HCT116 (cell line): ENCODE measurements around the gene INMT. TPM values are rescaled to one million over a fixed set of nuclear protein-coding genes. Genes with fewer than 3 reads are reported as not detected.

ENCODE experiments used
- ATAC-seq: fragments of 200-7000 bp; cut with Tn5 transposase; 2 replicates; pipeline ENCODE4 v1.9.1; 2020; ENCODE audit warnings: mild to moderate bottlenecking, moderate library complexity
- BruUV-seq: library from RNA; stranded (reverse); fragments of 400-500 nt; replicated peaks from 2 replicates; lab custom pipeline; 2021; lab: Mats Ljungman, UMichigan
- CTCF ChIA-PET: fragments of 300-600 bp; sonication (Branson Sonifier 250); formaldehyde crosslinking; loops from one replicate; lab custom pipeline; 2021; ENCODE audit warnings: antibody characterized with exemption; lab: Charles Lee
- POLR2A ChIA-PET: fragments of 300-600, 350-600 bp; sonication (Branson Sonifier 250); formaldehyde crosslinking; loops from one replicate; lab custom pipeline; 2021; ENCODE audit warnings: antibody characterized with exemption; lab: Charles Lee
- RAD21 ChIA-PET, 2 experiments: fragments of 300-600 bp; sonication (Branson Sonifier 250); formaldehyde crosslinking; loops; one replicate each; lab custom pipeline; 2023; ENCODE audit warnings: low total read pairs in 2 of 2; ENCODE audit not compliant: uncharacterized antibody in 2 of 2, unreplicated experiment in 2 of 2, low non-redundant PET in 1 of 2; lab: Charles Lee
- DNase-seq: peaks from one replicate; pipeline ENCODE4 v3.0.0-alpha.2; 2010; ENCODE audit warnings: low read depth, low spot score
- H2AFZ ChIP-seq: fragments of 200-600 bp; shearing (Covaris generic), sonication (generic); 2 replicates; pipeline ENCODE4 v1.6.1; 2017; ENCODE audit warnings: low read depth, mixed run types, mixed read lengths, antibody characterized with exemption, low read length; ENCODE audit not compliant: poor library complexity, severe bottlenecking
- H3K27ac ChIP-seq: 2 replicates; pipeline ENCODE4 v1.5.1; 2012; ENCODE audit warnings: low read depth, low read length
- H3K27me3 ChIP-seq: fragments of 200-600 bp; sonication (generic); 2 replicates; pipeline ENCODE4 v1.6.1; 2016; ENCODE audit warnings: mixed run types, low read length, mixed read lengths; ENCODE audit not compliant: insufficient read depth
- H3K36me3 ChIP-seq, 2 experiments: fragments of 200-500 bp in 1 of 2; fragments of 200-600 bp in 1 of 2; sonication (Bioruptor generic) in 1 of 2; sonication (generic) in 1 of 2; 2 replicates each; pipeline versions ENCODE4 v1.5.1 to v1.6.1; 2014 to 2016; ENCODE audit warnings: low read length in 2 of 2, inconsistent platforms in 1 of 2, mixed read lengths in 1 of 2, mixed run types in 1 of 2; ENCODE audit not compliant: insufficient read depth in 2 of 2, control insufficient read depth in 1 of 2
- H3K4me1 ChIP-seq, 2 experiments: fragments of 200-600 bp in 1 of 2; sonication (generic) in 1 of 2; 2 replicates each; pipeline versions ENCODE4 v1.5.1 to v1.6.1; 2012 to 2017; ENCODE audit warnings: low read length in 2 of 2, inconsistent platforms in 1 of 2, mild to moderate bottlenecking in 1 of 2, mixed read lengths in 1 of 2, mixed run types in 1 of 2, moderate library complexity in 1 of 2; ENCODE audit not compliant: insufficient read depth in 2 of 2, control insufficient read depth in 1 of 2
- H3K4me2 ChIP-seq: fragments of 200-600 bp; sonication (generic); 2 replicates; pipeline ENCODE4 v1.6.1; 2017; ENCODE audit warnings: mixed run types, low read length, mixed read lengths
- H3K4me3 ChIP-seq, 2 experiments: fragments of 200-600 bp in 1 of 2; sonication (generic) in 1 of 2; replicated peaks in 1 of 2; 2 replicates each; pipeline ENCODE4 v1.5.1; 2011 to 2016; ENCODE audit warnings: low read length in 2 of 2, control low read depth in 1 of 2, low read depth in 1 of 2, mild to moderate bottlenecking in 1 of 2, mixed read lengths in 1 of 2, mixed run types in 1 of 2
- H3K79me2 ChIP-seq: fragments of 200-600 bp; sonication (generic); 2 replicates; pipeline ENCODE4 v1.6.1; 2017; ENCODE audit warnings: mild to moderate bottlenecking, mixed run types, low read length, moderate library complexity, mixed read lengths; ENCODE audit not compliant: insufficient read depth
- H3K9ac ChIP-seq: fragments of 200-600 bp; sonication (generic); 2 replicates; pipeline ENCODE4 v1.6.1; 2016; ENCODE audit warnings: low read length, mixed read lengths
- H3K9me2 ChIP-seq: fragments of 200-600 bp; sonication (generic), shearing (Covaris generic); 2 replicates; pipeline ENCODE4 v1.6.1; 2017; ENCODE audit warnings: mixed run types, mild to moderate bottlenecking, moderate library complexity; ENCODE audit not compliant: insufficient read depth
- H3K9me3 ChIP-seq, 2 experiments: fragments of 200-500 bp in 1 of 2; fragments of 200-600 bp in 1 of 2; sonication (Bioruptor generic) in 1 of 2; sonication (generic) in 1 of 2; 2 replicates each; pipeline ENCODE4 v1.6.1; 2014 to 2017; ENCODE audit warnings: low read length in 2 of 2, mixed read lengths in 2 of 2, inconsistent platforms in 1 of 2, low read depth in 1 of 2, mild to moderate bottlenecking in 1 of 2, mixed run types in 1 of 2, moderate library complexity in 1 of 2; ENCODE audit not compliant: control insufficient read depth in 1 of 2, insufficient read depth in 1 of 2
- H4K20me1 ChIP-seq: fragments of 200-600 bp; sonication (generic), shearing (Covaris generic); 2 replicates; pipeline ENCODE4 v1.6.1; 2017; ENCODE audit warnings: mixed run types, mild to moderate bottlenecking, moderate library complexity; ENCODE audit not compliant: insufficient read depth
- ATF3 ChIP-seq: IDR thresholded peaks from 2 replicates; pipeline ENCODE4 v1.6.1; 2012
- CEBPB ChIP-seq: IDR thresholded peaks from 2 replicates; pipeline ENCODE4 v1.6.1; 2012; ENCODE audit warnings: low read depth
- CTCF ChIP-seq, 3 experiments: fragments of 200-600 bp in 1 of 3; sonication (generic) in 1 of 3; IDR thresholded peaks in 2 of 3; conservative IDR thresholded peaks in 1 of 3; 2 replicates each; pipeline ENCODE4 v1.5.1; 2012 to 2017; ENCODE audit warnings: low read depth in 2 of 3, low read length in 2 of 3, antibody characterized with exemption in 1 of 3, borderline replicate concordance in 1 of 3, control low read depth in 1 of 3, mild to moderate bottlenecking in 1 of 3, mixed read lengths in 1 of 3, mixed run types in 1 of 3, moderate library complexity in 1 of 3; ENCODE audit not compliant: insufficient read depth in 1 of 3
- EGR1 ChIP-seq: IDR thresholded peaks from 2 replicates; pipeline ENCODE4 v1.6.1; 2012; ENCODE audit warnings: low read depth
- ELF1 ChIP-seq: IDR thresholded peaks from 2 replicates; pipeline ENCODE4 v1.6.1; 2012; ENCODE audit warnings: low read depth, borderline replicate concordance
- EZH2 ChIP-seq: fragments of 200-600 bp; sonication (generic); IDR thresholded peaks from 2 replicates; pipeline ENCODE4 v1.6.1; 2017; ENCODE audit warnings: antibody characterized with exemption, mixed run types
- FOSL1 ChIP-seq: IDR thresholded peaks from 2 replicates; pipeline ENCODE4 v1.6.1; 2012; ENCODE audit warnings: low read depth
- JUND ChIP-seq: IDR thresholded peaks from 2 replicates; pipeline ENCODE4 v1.6.1; 2012
- POLR2A ChIP-seq: IDR thresholded peaks from 2 replicates; pipeline ENCODE4 v1.7.0; 2011; ENCODE audit warnings: borderline replicate concordance; ENCODE audit not compliant: insufficient read depth, insufficient read length; ENCODE audit errors: extremely low read depth
- POLR2AphosphoS5 ChIP-seq: IDR thresholded peaks from 2 replicates; pipeline ENCODE4 v1.6.1; 2011; ENCODE audit warnings: mild to moderate bottlenecking, low read depth, low read length, moderate library complexity
- RAD21 ChIP-seq: IDR thresholded peaks from 2 replicates; pipeline ENCODE4 v1.6.1; 2012; ENCODE audit warnings: low read depth, mild to moderate bottlenecking
- SIN3A ChIP-seq: IDR thresholded peaks from 2 replicates; pipeline ENCODE4 v1.6.1; 2012; ENCODE audit warnings: low read depth
- SP1 ChIP-seq: IDR thresholded peaks from 2 replicates; pipeline ENCODE4 v1.6.1; 2012; ENCODE audit warnings: low read depth
- SRF ChIP-seq: IDR thresholded peaks from 2 replicates; pipeline ENCODE4 v1.6.1; 2012; ENCODE audit warnings: low read depth
- TCF7L2 ChIP-seq: IDR thresholded peaks from 2 replicates; pipeline ENCODE4 v1.7.0; 2011; ENCODE audit warnings: borderline replicate concordance, inconsistent platforms; ENCODE audit not compliant: insufficient read depth, insufficient read length; ENCODE audit errors: extremely low read depth
- YY1 ChIP-seq: IDR thresholded peaks from 2 replicates; pipeline ENCODE4 v1.6.1; 2011; ENCODE audit warnings: low read length, low read depth, moderate library complexity, mild to moderate bottlenecking; ENCODE audit not compliant: insufficient replicate concordance; ENCODE audit errors: extremely low read depth
- ZFX ChIP-seq: fragments of 450-650 bp; IDR thresholded peaks from 2 replicates; pipeline ENCODE4 v1.6.1; 2017
- ZNF274 ChIP-seq: fragments of 200-500 bp; sonication (Bioruptor generic); IDR thresholded peaks from 2 replicates; pipeline ENCODE4 v1.6.1; 2014; ENCODE audit warnings: mild to moderate bottlenecking, low read depth, low read length, inconsistent platforms
- intact Hi-C: fragments of 100-400 bp; cut with micrococcal nuclease; formaldehyde crosslinking; loops from 2 replicates; pipeline ENCODE4 v1.10.0; 2022
- total RNA-seq: library from RNA; stranded (reverse); gene quantifications from one replicate; pipeline ENCODE4 v1.2.1, GENCODE V29; 2021; ENCODE audit not compliant: unreplicated experiment
- TF ChIP-seq, protein P1 (sequence below): IDR thresholded peaks from 2 replicates; pipeline ENCODE4 v1.6.1; 2012; ENCODE audit warnings: low read depth
- TF ChIP-seq, protein P2 (sequence below): IDR thresholded peaks from 2 replicates; pipeline ENCODE4 v1.6.1; 2012

The INMT gene
- total RNA-seq, 1 experiment from 2014 or later = 0.32 TPM

- no peak for DNase-seq
- intact Hi-C loops = no loop called here
- H4K20me1 ChIP-seq = no peaks in the 10 kb centered on the region
- H3K9ac ChIP-seq = no peak overlapping the region
- CTCF ChIA-PET = no interaction called here
- H3K4me2 ChIP-seq = no peak overlapping the region
- no peaks in the 10 kb centered on the region for H3K9me2 ChIP-seq
- ATAC-seq = no peak
- H3K27ac ChIP-seq = no peak overlapping the region
- H3K27me3 ChIP-seq = peaks cover 6% of the 10 kb centered on the region; the same call in 1 of the 2 replicates
- H3K4me3 ChIP-seq = no peak overlapping the region
- TF ChIP-seq POLR2A (no peak), POLR2AphosphoS5 (no peak), SP1 (no peak), CTCF (IDR thresholded peaks at IDR 0.05 in 2 of 3, conservative IDR thresholded peaks at IDR 0.05 in 1 of 3; ENCODE audit: borderline replicate concordance in 1 of 3, insufficient read depth in 1 of 3, low read depth in 2 of 3, low read length in 2 of 3) (no peak), ZFX (no peak), SRF (no peak), ELF1 (no peak), CEBPB (no peak), ATF3 (no peak), ZNF274 (no peak), YY1 (no peak), RAD21 (no peak), SIN3A (no peak), EZH2 (no peak), TCF7L2 (no peak), FOSL1 (no peak), JUND (no peak), EGR1 (no peak)
- TF ChIP-seq, protein P1, sequence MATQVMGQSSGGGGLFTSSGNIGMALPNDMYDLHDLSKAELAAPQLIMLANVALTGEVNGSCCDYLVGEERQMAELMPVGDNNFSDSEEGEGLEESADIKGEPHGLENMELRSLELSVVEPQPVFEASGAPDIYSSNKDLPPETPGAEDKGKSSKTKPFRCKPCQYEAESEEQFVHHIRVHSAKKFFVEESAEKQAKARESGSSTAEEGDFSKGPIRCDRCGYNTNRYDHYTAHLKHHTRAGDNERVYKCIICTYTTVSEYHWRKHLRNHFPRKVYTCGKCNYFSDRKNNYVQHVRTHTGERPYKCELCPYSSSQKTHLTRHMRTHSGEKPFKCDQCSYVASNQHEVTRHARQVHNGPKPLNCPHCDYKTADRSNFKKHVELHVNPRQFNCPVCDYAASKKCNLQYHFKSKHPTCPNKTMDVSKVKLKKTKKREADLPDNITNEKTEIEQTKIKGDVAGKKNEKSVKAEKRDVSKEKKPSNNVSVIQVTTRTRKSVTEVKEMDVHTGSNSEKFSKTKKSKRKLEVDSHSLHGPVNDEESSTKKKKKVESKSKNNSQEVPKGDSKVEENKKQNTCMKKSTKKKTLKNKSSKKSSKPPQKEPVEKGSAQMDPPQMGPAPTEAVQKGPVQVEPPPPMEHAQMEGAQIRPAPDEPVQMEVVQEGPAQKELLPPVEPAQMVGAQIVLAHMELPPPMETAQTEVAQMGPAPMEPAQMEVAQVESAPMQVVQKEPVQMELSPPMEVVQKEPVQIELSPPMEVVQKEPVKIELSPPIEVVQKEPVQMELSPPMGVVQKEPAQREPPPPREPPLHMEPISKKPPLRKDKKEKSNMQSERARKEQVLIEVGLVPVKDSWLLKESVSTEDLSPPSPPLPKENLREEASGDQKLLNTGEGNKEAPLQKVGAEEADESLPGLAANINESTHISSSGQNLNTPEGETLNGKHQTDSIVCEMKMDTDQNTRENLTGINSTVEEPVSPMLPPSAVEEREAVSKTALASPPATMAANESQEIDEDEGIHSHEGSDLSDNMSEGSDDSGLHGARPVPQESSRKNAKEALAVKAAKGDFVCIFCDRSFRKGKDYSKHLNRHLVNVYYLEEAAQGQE = no peak
- TF ChIP-seq, protein P2, sequence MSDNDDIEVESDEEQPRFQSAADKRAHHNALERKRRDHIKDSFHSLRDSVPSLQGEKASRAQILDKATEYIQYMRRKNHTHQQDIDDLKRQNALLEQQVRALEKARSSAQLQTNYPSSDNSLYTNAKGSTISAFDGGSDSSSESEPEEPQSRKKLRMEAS = no peak
- POLR2A ChIA-PET = no interaction called here
- no peaks in the 10 kb centered on the region for H3K36me3 ChIP-seq
- H3K4me1 ChIP-seq = no peaks in the 10 kb centered on the region
- H3K9me3 ChIP-seq = no peaks in the 10 kb centered on the region
- no peaks in the 10 kb centered on the region for H3K79me2 ChIP-seq
- no TSS peak for BruUV-seq
- no peak overlapping the region for H2AFZ ChIP-seq
- RAD21 ChIA-PET = no interaction called here
Measured at GRCh38 chr7:30706316-30706715, 45.6 kb upstream of the INMT start.
